ENCODE measurements around the gene AFAP1.

- no peak for TF ChIP-seq POLR2A (IDR thresholded peaks at IDR 0.05)
- no peak for TF ChIP-seq CTCF (IDR thresholded peaks at IDR 0.05)
Observed at GRCh38 chr4:7745301-7745885, 194.3 kb downstream of the AFAP1 start.

Measured in uterus (tissue), 2 donors.